Left lung (tissue), 10 donors: ENCODE data around the gene GNG2. TPM values are rescaled to one million over a fixed set of nuclear protein-coding genes. Genes with fewer than 3 reads are reported as not detected.

Experiments
- ATAC-seq: fragments of 200-7000 bp; cut with Tn5 transposase; one replicate; pipeline ENCODE4 v1.9.1; 2020; ENCODE audit warnings: moderate library complexity
- DNase-seq, 4 donors: peaks; one replicate each; pipeline ENCODE4 v3.0.0-alpha.2; 2013 to 2020
- H3K27ac ChIP-seq, 2 donors: fragments of 200-600 bp; sonication (generic) in 1 of 2; one replicate each; pipeline versions ENCODE4 v1.5.0 to v1.8.0; 2020 to 2021
- H3K27me3 ChIP-seq, 2 donors: fragments of 200-600 bp; sonication (generic) in 1 of 2; one replicate each; pipeline versions ENCODE4 v1.5.0 to v1.8.0; 2020 to 2021
- H3K36me3 ChIP-seq, 2 donors: fragments of 200-600 bp; sonication (generic) in 1 of 2; one replicate each; pipeline versions ENCODE4 v1.5.0 to v1.8.0; 2020 to 2021
- H3K4me1 ChIP-seq, 2 donors: fragments of 200-600 bp; one replicate each; pipeline ENCODE4 v1.8.0; 2021
- H3K4me3 ChIP-seq, 2 donors: fragments of 200-600 bp; sonication (generic) in 1 of 2; one replicate each; pipeline versions ENCODE4 v1.5.0 to v1.8.0; 2020 to 2021; ENCODE audit warnings: mild to moderate bottlenecking in 1 of 2
- H3K9me3 ChIP-seq, 2 donors: fragments of 200-600 bp; sonication (generic) in 1 of 2; one replicate each; pipeline versions ENCODE4 v1.5.0 to v1.8.0; 2020 to 2021
- intact Hi-C, 2 donors: fragments of 100-400 bp; cut with DNase I; formaldehyde crosslinking; loops; one replicate each; pipeline versions ENCODE4 v1.11.2 to v1.14.2; 2022
- polyA plus RNA-seq, 6 donors: library from polyadenylated mRNA; unstranded; fragments of 120-200 nt; gene quantifications; one replicate each; pipeline ENCODE4 v1.2.1, GENCODE V29; 2013; ENCODE audit not compliant: insufficient read length in 6 of 6
- total RNA-seq, 2 donors: library from RNA; stranded (reverse); fragmentation: NEBNext Ultra II Directional; extraction: Animal tissue kit (Norgen Biotek cat#: 25700); gene quantifications; one replicate each; pipeline ENCODE4 v1.2.1, GENCODE V29; 2021
- TF ChIP-seq, protein P1 (sequence below), 2 donors: fragments of 200-600 bp; sonication (generic) in 1 of 2; IDR thresholded peaks; one replicate each; pipeline versions ENCODE4 v1.5.0 to v1.8.0; 2021; ENCODE audit warnings: antibody characterized with exemption in 2 of 2
- donor health status: DM: no; HTN: yes; CAD: no.
- donor health status: DM: no; HTN: no; CAD: no.

The GNG2 gene
- total and polyA plus RNA-seq, 8 donors: 24.3 to 101 (median 84.7) TPM

DNA sequence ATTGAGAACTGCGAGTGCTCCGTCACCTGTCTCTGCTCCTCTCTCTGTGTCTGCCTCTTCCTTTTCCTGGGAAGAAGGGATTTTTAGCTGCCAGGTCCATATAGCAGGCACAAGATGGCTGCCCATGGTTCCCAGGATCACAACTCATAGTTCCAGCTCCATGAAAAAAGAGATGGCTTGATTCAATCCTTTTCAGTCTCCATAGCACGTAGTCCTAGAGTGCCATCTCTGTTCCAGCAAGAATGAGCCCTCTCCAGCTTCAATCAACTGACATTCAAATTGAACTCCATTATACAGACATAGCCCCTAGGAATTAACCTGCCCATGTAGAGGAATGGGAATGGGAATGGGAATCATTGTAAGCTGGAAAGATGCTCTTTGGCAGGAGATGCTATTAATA lies 94.2 kb downstream of the GNG2 start:
- no peak for DNase-seq
- no peak for ATAC-seq
- H3K27ac ChIP-seq: no peak overlapping the region
- TF ChIP-seq, protein P1, sequence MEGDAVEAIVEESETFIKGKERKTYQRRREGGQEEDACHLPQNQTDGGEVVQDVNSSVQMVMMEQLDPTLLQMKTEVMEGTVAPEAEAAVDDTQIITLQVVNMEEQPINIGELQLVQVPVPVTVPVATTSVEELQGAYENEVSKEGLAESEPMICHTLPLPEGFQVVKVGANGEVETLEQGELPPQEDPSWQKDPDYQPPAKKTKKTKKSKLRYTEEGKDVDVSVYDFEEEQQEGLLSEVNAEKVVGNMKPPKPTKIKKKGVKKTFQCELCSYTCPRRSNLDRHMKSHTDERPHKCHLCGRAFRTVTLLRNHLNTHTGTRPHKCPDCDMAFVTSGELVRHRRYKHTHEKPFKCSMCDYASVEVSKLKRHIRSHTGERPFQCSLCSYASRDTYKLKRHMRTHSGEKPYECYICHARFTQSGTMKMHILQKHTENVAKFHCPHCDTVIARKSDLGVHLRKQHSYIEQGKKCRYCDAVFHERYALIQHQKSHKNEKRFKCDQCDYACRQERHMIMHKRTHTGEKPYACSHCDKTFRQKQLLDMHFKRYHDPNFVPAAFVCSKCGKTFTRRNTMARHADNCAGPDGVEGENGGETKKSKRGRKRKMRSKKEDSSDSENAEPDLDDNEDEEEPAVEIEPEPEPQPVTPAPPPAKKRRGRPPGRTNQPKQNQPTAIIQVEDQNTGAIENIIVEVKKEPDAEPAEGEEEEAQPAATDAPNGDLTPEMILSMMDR (IDR thresholded peaks at IDR 0.05): no peak
- H3K27me3 ChIP-seq: no peaks in the 10 kb centered on the region
- intact Hi-C loops: no loop called here
- H3K4me1 ChIP-seq: no peaks in the 10 kb centered on the region
- H3K4me3 ChIP-seq: no peak overlapping the region
- peaks cover 0 to 9% of the 10 kb centered on the region in 2 donors for H3K36me3 ChIP-seq
- H3K9me3 ChIP-seq: no peaks in the 10 kb centered on the region

DNA sequence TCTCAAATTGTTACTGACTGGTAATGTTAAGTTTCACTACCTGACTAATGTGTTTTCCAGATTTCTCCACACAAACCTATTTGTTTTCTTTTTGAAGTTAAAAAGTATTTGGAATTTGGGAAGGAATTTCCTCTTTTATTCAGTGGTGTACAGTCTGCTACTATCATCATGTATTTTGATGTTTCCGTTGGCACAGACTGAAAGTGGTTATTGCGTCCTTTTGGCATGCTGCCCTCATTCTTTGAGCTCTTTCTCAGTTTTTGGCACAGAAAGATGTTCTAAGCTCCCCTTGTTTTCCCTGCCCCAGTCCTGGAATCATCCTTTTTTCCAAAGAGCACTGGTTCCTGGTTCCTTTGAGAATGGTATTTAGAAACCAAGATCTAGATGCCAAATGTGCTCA lies 97.5 kb downstream of the GNG2 start:
- intact Hi-C loops: no loop called here
- H3K27me3 ChIP-seq: no peaks in the 10 kb centered on the region
- H3K36me3 ChIP-seq: peaks cover 0 to 9% of the 10 kb centered on the region in 2 donors
- no peak overlapping the region for H3K27ac ChIP-seq
- DNase-seq (no peak), ATAC-seq (no peak)
- H3K9me3 ChIP-seq: peaks cover 0 to 4% of the 10 kb centered on the region in 2 donors
- no peaks in the 10 kb centered on the region for H3K4me1 ChIP-seq
- no peak overlapping the region for H3K4me3 ChIP-seq
- TF ChIP-seq, protein P1 (IDR thresholded peaks at IDR 0.05): no peak

DNA sequence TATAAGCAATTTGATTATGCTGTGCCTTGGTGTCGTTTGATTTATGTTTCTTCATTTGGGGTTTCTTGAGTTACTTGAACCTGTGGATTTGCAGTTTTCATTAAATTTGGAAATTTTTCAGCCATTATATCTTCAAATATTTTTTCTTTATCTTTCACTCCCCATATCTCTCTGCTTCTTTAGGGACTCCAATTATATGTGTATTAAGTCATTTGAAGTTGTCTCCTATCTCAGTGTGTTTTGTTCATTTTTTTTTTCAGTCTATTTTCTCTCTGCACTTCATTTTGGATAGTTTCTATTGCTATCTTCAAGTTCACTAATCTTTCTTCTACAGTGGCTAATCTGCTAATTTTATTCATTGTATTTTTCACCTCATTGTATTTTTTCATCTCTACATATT lies 99.5 kb downstream of the GNG2 start:
- Histone ChIP-seq H3K4me1 (no peaks in the 10 kb centered on the region), H3K4me3 (no peak overlapping the region), H3K9me3 (peaks cover 0 to 4% of the 10 kb centered on the region in 2 donors), H3K27ac (no peak overlapping the region), H3K27me3 (no peaks in the 10 kb centered on the region), H3K36me3 (no peaks in the 10 kb centered on the region)
- no peak for DNase-seq
- TF ChIP-seq, protein P1 (IDR thresholded peaks at IDR 0.05): no peak
- intact Hi-C loops: no loop called here
- ATAC-seq: no peak

DNA sequence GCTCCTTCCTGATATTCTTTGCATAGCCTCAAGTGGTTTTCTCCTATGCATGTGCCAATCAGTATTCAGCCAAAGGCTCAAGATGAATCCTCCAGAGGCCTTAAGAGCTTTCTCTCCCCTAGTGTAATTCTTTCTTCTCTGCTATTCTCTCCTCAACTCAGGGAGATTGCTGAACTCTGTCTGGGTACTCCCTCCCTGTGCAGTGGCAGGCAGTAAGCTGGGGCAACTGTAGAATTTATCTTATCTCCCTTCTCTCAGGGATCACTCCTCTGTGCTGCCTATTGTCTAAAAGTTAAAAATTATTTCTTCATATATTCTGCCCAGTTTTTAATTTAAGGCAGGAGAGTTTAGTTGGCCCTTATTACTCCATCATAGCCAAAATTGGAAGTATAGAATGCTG lies 100.5 kb downstream of the GNG2 start:
- no peak overlapping the region for H3K4me3 ChIP-seq
- no peaks in the 10 kb centered on the region for H3K36me3 ChIP-seq
- no peaks in the 10 kb centered on the region for H3K27me3 ChIP-seq
- H3K9me3 ChIP-seq: peaks cover 0 to 4% of the 10 kb centered on the region in 2 donors
- intact Hi-C loops: no loop called here
- TF ChIP-seq, protein P1 (IDR thresholded peaks at IDR 0.05): no peak
- DNase-seq (no peak), ATAC-seq (no peak)
- no peaks in the 10 kb centered on the region for H3K4me1 ChIP-seq
- no peak overlapping the region for H3K27ac ChIP-seq

DNA sequence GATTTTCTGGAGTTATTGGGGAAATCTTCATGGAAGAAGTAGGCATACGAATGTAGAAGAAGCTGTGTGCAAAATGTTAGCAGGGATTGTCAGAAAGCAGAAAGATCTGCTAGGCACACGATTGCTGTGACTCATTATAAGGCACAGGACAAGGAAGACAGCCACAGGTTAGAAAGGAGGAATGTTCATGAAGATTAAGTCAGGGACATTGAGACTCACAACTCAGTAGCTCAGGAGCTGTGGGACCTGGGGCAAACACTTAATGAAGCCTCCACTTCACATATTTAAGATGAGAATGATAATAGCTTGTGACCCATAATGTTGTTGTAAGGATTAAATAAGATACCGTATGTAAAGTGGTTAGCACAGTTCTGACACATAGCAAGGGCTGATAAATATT lies 102.3 kb downstream of the GNG2 start:
- Histone ChIP-seq H3K4me1 (no peaks in the 10 kb centered on the region), H3K36me3 (no peaks in the 10 kb centered on the region), H3K27ac (peak overlapping the region in 1 of 2 donors; percentile 4), H3K27me3 (no peaks in the 10 kb centered on the region), H3K4me3 (no peak overlapping the region), H3K9me3 (peaks cover 0 to 4% of the 10 kb centered on the region in 2 donors)
- DNase-seq: no peak
- intact Hi-C loops: no loop called here
- TF ChIP-seq, protein P1 (IDR thresholded peaks at IDR 0.05): no peak
- no peak for ATAC-seq
